Measurements from ENCODE around the gene LRCH3. TPM values are rescaled to one million over a fixed set of nuclear protein-coding genes. Genes with fewer than 3 reads are reported as not detected.

The LRCH3 gene
- polyA plus RNA-seq, 2 of the 4 experiments (the other 2 are of a cell fraction): 14.2 to 44.6 TPM

DNA sequence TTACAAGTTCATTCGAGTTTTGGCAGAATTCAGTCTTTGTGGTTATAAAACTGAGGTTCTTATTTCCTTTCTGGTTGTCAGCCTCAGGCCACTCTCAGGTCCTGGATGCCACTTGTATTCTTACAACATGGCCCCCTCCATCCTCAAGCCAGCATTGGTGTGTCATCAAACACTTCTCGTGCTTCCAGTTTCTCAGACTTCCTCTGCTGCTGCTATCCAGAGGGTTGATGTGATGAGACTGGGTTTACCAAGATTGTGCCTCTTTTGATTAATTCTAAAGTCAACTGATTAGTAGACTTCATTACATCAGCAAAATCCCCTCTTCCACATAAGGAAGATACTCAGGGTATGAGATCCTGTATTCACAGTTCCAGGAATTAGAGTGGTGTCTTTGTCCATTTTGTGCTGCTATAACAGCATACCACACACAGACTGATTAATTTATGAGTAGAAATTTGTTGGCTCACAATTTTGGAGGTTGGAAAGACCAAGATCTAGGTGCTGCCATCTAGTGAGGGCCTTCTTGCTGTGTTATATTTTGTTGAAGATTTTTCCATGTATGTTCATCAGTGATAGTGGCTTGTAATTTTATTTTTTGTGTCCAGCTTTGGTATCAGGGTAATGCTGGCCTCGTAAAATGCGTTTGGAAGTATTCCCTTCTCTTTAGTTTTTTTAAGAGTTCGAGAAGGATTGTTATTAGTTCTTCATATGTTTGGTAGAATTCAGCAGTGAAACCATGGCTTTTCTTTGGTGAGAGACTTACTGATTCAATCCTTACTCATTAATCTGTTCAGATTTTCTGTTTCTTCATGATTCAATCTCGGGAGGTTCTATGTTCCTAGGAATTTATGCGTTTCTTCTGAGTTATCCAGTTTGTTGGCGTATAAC, 11.1 kb downstream of the LRCH3 start:
- ChIA-PET CTCF (interaction anchor here (0.6 to 1.3 kb wide), 6 partner anchors 8 to 122 kb away, joined by 3 to 4 read pairs (median 3); no protein-coding TSS in a partner anchor), POLR2A (no interaction called here)
- Histone ChIP-seq H3K4me1 (peaks cover 3% of the 10 kb centered on the region; the same call in 1 of the 3 replicates), H3K4me2 (no peak overlapping the region), H3K9me3 (no peaks in the 10 kb centered on the region), H3K4me3 (no peak overlapping the region), H3K27ac (no peak overlapping the region)
- TF ChIP-seq CTCF (IDR thresholded peaks at IDR 0.05): peak; percentile 38; the same call in 2 of the 3 replicates
- TF ChIP-seq PHF8 (IDR thresholded peaks at IDR 0.05; ENCODE audit: borderline replicate concordance, low read depth): no peak
- TF ChIP-seq SMC3 (IDR thresholded peaks at IDR 0.05): peak; percentile 20; the same call in 1 of the 3 replicates
- peak in 1 of 2 experiments; percentile 32; a peak in 2 of 5 replicates for TF ChIP-seq RAD21 (conservative IDR thresholded peaks at IDR 0.05 in 1 of 2, IDR thresholded peaks at IDR 0.05 in 1 of 2)
- WGBS (ENCODE audit: missing lambda C conversion rate): 38% methylated on average over 8 of the region's 8 CpGs
- no peak for FAIRE-seq
- DNase-seq (ENCODE audit: low read depth in 1 of 2, low spot score in 1 of 2): peak in 1 of 2 experiments; percentile 31
- ATAC-seq: peak in 1 of 2 experiments; percentile 53; a peak in 3 of 6 replicates

GRCh38 chr3:197802779-197803459, 11.9 kb downstream of the LRCH3 start:
- no peak overlapping the region for H3K27ac ChIP-seq
- no peak overlapping the region for H3K4me3 ChIP-seq
- TF ChIP-seq RAD21 (conservative IDR thresholded peaks at IDR 0.05 in 1 of 2, IDR thresholded peaks at IDR 0.05 in 1 of 2): no peak
- TF ChIP-seq, protein P1, sequence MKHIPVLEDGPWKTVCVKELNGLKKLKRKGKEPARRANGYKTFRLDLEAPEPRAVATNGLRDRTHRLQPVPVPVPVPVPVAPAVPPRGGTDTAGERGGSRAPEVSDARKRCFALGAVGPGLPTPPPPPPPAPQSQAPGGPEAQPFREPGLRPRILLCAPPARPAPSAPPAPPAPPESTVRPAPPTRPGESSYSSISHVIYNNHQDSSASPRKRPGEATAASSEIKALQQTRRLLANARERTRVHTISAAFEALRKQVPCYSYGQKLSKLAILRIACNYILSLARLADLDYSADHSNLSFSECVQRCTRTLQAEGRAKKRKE (CRISPR knock-in tag; IDR thresholded peaks at IDR 0.05; ENCODE audit: low read depth): no peak
- TF ChIP-seq FOXS1 (CRISPR knock-in tag; IDR thresholded peaks at IDR 0.05): no peak
- no peak for TF ChIP-seq ZSCAN20 (CRISPR knock-in tag; IDR thresholded peaks at IDR 0.05)
- TF ChIP-seq CEBPB (IDR thresholded peaks at IDR 0.05): no peak
- no peak for TF ChIP-seq BHLHE40 (IDR thresholded peaks at IDR 0.05; ENCODE audit: low read depth, low read length)
- no peak for TF ChIP-seq FOSB (CRISPR knock-in tag; IDR thresholded peaks at IDR 0.05)
- TF ChIP-seq HDAC2 (IDR thresholded peaks at IDR 0.05): no peak
- TF ChIP-seq, protein P2, sequence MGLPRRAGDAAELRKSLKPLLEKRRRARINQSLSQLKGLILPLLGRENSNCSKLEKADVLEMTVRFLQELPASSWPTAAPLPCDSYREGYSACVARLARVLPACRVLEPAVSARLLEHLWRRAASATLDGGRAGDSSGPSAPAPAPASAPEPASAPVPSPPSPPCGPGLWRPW (IDR thresholded peaks at IDR 0.05): no peak
- TF ChIP-seq CTCF (IDR thresholded peaks at IDR 0.05): no peak
- TF ChIP-seq MAFK (IDR thresholded peaks at IDR 0.05; ENCODE audit: partially characterized antibody): no peak
- no peak for TF ChIP-seq RCOR1 (IDR thresholded peaks at IDR 0.05; ENCODE audit: low read depth, low read length)
- TF ChIP-seq KDM1A (IDR thresholded peaks at IDR 0.05; ENCODE audit: low read depth): no peak
- no peak for TF ChIP-seq CHD4 (IDR thresholded peaks at IDR 0.05; ENCODE audit: borderline replicate concordance)
- TF ChIP-seq SMC3 (IDR thresholded peaks at IDR 0.05): no peak
- TF ChIP-seq CBX8 (IDR thresholded peaks at IDR 0.05): no peak
- TF ChIP-seq, protein P3, sequence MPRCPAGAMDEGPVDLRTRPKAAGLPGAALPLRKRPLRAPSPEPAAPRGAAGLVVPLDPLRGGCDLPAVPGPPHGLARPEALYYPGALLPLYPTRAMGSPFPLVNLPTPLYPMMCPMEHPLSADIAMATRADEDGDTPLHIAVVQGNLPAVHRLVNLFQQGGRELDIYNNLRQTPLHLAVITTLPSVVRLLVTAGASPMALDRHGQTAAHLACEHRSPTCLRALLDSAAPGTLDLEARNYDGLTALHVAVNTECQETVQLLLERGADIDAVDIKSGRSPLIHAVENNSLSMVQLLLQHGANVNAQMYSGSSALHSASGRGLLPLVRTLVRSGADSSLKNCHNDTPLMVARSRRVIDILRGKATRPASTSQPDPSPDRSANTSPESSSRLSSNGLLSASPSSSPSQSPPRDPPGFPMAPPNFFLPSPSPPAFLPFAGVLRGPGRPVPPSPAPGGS (IDR thresholded peaks at IDR 0.05): no peak
- no peak for TF ChIP-seq SREBF2 (IDR thresholded peaks at IDR 0.05)
- TF ChIP-seq, protein P4, sequence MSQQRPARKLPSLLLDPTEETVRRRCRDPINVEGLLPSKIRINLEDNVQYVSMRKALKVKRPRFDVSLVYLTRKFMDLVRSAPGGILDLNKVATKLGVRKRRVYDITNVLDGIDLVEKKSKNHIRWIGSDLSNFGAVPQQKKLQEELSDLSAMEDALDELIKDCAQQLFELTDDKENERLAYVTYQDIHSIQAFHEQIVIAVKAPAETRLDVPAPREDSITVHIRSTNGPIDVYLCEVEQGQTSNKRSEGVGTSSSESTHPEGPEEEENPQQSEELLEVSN (IDR thresholded peaks at IDR 0.05; ENCODE audit: borderline replicate concordance, low read depth): no peak
- TF ChIP-seq RARB (CRISPR knock-in tag; IDR thresholded peaks at IDR 0.05): no peak
- peaks cover 3% of the 10 kb centered on the region; the same call in 1 of the 3 replicates for H3K4me1 ChIP-seq
- 82% methylated on average over 3 of the region's 3 CpGs for WGBS (ENCODE audit: missing lambda C conversion rate)
- ChIA-PET POLR2A (no interaction called here), CTCF (interaction anchor here (0.7 to 1.3 kb wide), 3 partner anchors 9 to 73 kb away, joined by 3 read pairs; no protein-coding TSS in a partner anchor)
- ATAC-seq (peak in 1 of 2 experiments; percentile 56; a peak in 2 of 6 replicates), DNase-seq (ENCODE audit: low read depth in 1 of 2, low spot score in 1 of 2) (no peak), FAIRE-seq (no peak)
- H3K9me3 ChIP-seq: no peaks in the 10 kb centered on the region
- no peak overlapping the region for H3K4me2 ChIP-seq

Data from A549 (cell line).